Osteoblast (primary cell): ENCODE measurements around the gene THSD1. TPM values are rescaled to one million over a fixed set of nuclear protein-coding genes. Genes with fewer than 3 reads are reported as not detected.

Source experiments
- DNase-seq: peaks from one replicate; pipeline ENCODE4 v3.0.0; 2011; ENCODE audit warnings: low spot score, mixed read lengths; ENCODE audit not compliant: insufficient read length; ENCODE audit errors: missing footprints
- H2AFZ ChIP-seq: 2 replicates; pipeline ENCODE4 v1.6.0; 2011; ENCODE audit warnings: mild to moderate bottlenecking, low read length
- H3K27ac ChIP-seq: 2 replicates; pipeline ENCODE4 v1.5.1; 2011; ENCODE audit warnings: mild to moderate bottlenecking, low read depth, low read length, moderate library complexity
- H3K27me3 ChIP-seq: 2 replicates; pipeline ENCODE4 v1.6.0; 2012; ENCODE audit warnings: mild to moderate bottlenecking, control low read depth, inconsistent platforms, low read length, moderate library complexity; ENCODE audit not compliant: insufficient read depth
- H3K36me3 ChIP-seq: 2 replicates; pipeline ENCODE4 v1.5.1; 2011; ENCODE audit warnings: mild to moderate bottlenecking, low read length, control low read depth, moderate library complexity; ENCODE audit not compliant: insufficient read depth
- H3K4me1 ChIP-seq: 2 replicates; pipeline ENCODE4 v1.5.1; 2011; ENCODE audit warnings: mild to moderate bottlenecking, low read length, control low read depth, moderate library complexity; ENCODE audit not compliant: insufficient read depth
- H3K4me2 ChIP-seq: 2 replicates; pipeline ENCODE4 v1.6.0; 2011; ENCODE audit warnings: mild to moderate bottlenecking, low read length; ENCODE audit not compliant: insufficient read depth
- H3K4me3 ChIP-seq: fragments of 200-600 bp; sonication (generic); 3 replicates; pipeline ENCODE4 v1.5.1; 2012; ENCODE audit warnings: mild to moderate bottlenecking, low read length, inconsistent platforms; ENCODE audit not compliant: insufficient read depth
- H3K79me2 ChIP-seq: 2 replicates; pipeline ENCODE4 v1.6.0; 2012; ENCODE audit warnings: mild to moderate bottlenecking, low read length, control low read depth, inconsistent platforms; ENCODE audit not compliant: insufficient read depth
- H3K9me3 ChIP-seq: 2 replicates; pipeline ENCODE4 v1.5.1; 2011; ENCODE audit warnings: low read depth, low read length, control low read depth
- H4K20me1 ChIP-seq: 2 replicates; pipeline ENCODE4 v1.6.0; 2012; ENCODE audit warnings: mild to moderate bottlenecking, low read length, control low read depth; ENCODE audit not compliant: insufficient read depth
- total RNA-seq: library from RNA; depleted of rRNA; stranded (reverse); fragments of >200 nt; gene quantifications from 2 replicates; pipeline ENCODE4 v1.2.3, GENCODE V29; 2012
- TF ChIP-seq, protein P1 (sequence below): IDR thresholded peaks from 2 replicates; pipeline ENCODE4 v1.5.1; 2011; ENCODE audit warnings: mild to moderate bottlenecking, low read depth, low read length, moderate library complexity; ENCODE audit errors: extremely low read depth

Gene THSD1
- total RNA-seq, 1 donor: 14.1 TPM

DNA sequence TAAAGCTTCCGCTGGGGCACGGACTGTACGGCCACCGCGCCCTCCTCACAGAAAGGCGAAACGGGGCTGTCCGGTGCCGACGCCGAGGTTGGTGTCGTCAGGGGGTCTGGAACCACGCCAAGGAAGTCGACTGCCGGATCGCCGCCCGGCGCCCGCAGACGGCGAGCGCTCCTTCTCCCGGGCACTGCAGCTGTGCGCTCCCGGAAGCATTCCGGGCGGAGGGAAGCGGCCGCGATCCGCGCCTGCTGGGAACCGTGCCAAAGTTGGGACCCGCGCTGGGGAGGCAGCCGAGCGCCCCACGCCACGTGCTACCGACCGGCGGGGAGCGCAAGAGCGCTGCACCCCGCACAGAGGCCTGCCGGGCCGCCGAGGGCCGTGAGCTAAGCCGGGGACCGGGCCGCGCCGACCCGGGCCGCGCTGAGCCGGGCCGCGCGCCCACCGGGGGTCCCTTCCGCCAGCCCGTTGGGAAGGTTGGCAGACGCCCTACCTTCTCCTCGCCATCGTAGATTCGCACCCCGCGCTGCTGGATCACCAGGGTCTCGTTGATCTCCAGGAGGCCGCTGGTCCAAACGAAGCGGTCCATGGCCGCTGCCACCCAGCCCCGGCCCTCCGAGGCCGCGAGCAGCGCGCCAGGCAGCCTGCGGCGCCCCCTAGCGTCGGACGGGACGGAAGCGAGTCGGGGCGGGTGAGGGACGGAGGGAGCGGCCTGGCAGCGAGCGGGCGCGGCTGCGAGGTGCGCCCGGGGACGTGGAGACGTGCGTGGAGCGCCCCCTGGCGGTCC, 44.2 kb upstream of the THSD1 start, which contains the start of gene VPS36:
Gene VPS36, minus strand, starts transcription at position 623 of the 781 bp plus-strand sequence. Its CDS starts 40 bp downstream, at position 583.
- peak within 1 kb of the TSS; percentile 82 for H3K4me3 ChIP-seq
- H3K4me2 ChIP-seq: peak within 1 kb of the TSS; percentile 92
- TF ChIP-seq, protein P1, sequence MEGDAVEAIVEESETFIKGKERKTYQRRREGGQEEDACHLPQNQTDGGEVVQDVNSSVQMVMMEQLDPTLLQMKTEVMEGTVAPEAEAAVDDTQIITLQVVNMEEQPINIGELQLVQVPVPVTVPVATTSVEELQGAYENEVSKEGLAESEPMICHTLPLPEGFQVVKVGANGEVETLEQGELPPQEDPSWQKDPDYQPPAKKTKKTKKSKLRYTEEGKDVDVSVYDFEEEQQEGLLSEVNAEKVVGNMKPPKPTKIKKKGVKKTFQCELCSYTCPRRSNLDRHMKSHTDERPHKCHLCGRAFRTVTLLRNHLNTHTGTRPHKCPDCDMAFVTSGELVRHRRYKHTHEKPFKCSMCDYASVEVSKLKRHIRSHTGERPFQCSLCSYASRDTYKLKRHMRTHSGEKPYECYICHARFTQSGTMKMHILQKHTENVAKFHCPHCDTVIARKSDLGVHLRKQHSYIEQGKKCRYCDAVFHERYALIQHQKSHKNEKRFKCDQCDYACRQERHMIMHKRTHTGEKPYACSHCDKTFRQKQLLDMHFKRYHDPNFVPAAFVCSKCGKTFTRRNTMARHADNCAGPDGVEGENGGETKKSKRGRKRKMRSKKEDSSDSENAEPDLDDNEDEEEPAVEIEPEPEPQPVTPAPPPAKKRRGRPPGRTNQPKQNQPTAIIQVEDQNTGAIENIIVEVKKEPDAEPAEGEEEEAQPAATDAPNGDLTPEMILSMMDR: peak; percentile 97
- H3K27me3 ChIP-seq: no peaks in the 10 kb centered on the region
- DNase-seq: peak; percentile 98
- H3K27ac ChIP-seq: peak within 1 kb of the TSS; percentile 77
- H2AFZ ChIP-seq: peak within 1 kb of the TSS; percentile 78
- H4K20me1 ChIP-seq: peaks cover 9% of the 10 kb centered on the region
- H3K9me3 ChIP-seq: no peaks in the 10 kb centered on the region
- H3K4me1 ChIP-seq: peaks cover 26% of the 10 kb centered on the region
- H3K36me3 ChIP-seq: peaks cover under 1% of the 10 kb centered on the region
- H3K79me2 ChIP-seq: peaks cover 44% of the 10 kb centered on the region

DNA sequence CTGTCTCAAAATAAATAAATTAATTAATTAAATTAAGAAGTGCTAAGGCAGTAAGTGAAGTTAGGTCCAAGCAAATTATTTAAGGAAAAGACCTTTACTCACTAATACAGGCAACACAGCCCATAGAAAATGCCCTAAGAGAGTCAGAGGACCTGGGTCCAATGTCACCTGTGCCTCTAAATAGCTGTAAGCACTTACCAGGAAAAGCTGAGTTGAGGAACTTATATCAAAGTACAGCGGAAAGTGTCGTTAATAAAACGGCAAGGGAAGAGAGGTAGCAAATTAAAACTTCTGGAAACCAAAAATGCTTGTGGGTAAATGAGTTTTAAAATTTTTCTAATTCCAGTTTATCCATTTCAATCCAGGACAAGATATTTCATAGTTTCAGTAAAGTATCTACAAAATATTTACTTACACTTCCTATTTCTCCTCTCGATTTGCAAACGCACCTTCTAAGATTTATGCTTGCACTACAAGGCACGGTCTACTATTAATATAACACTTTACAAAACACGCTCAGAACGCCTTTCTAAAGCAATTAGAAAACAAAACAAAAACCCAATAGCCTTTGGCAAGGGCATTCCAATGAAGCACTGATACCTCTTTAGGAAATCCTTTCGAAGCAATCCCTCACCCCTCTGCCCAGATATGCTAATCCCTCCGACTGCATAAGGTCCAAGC, 43.5 kb upstream of the THSD1 start:
- peak; percentile 58 for DNase-seq
- no peaks in the 10 kb centered on the region for H3K27me3 ChIP-seq
- H4K20me1 ChIP-seq: peaks cover 13% of the 10 kb centered on the region
- peak overlapping the region; percentile 78 for H2AFZ ChIP-seq
- H3K4me3 ChIP-seq: peak overlapping the region; percentile 82
- peaks cover 26% of the 10 kb centered on the region for H3K4me1 ChIP-seq
- H3K79me2 ChIP-seq: peaks cover 52% of the 10 kb centered on the region
- peak overlapping the region; percentile 92 for H3K4me2 ChIP-seq
- no peaks in the 10 kb centered on the region for H3K9me3 ChIP-seq
- TF ChIP-seq, protein P1: no peak
- peak overlapping the region; percentile 77 for H3K27ac ChIP-seq
- H3K36me3 ChIP-seq: peaks cover 5% of the 10 kb centered on the region

DNA sequence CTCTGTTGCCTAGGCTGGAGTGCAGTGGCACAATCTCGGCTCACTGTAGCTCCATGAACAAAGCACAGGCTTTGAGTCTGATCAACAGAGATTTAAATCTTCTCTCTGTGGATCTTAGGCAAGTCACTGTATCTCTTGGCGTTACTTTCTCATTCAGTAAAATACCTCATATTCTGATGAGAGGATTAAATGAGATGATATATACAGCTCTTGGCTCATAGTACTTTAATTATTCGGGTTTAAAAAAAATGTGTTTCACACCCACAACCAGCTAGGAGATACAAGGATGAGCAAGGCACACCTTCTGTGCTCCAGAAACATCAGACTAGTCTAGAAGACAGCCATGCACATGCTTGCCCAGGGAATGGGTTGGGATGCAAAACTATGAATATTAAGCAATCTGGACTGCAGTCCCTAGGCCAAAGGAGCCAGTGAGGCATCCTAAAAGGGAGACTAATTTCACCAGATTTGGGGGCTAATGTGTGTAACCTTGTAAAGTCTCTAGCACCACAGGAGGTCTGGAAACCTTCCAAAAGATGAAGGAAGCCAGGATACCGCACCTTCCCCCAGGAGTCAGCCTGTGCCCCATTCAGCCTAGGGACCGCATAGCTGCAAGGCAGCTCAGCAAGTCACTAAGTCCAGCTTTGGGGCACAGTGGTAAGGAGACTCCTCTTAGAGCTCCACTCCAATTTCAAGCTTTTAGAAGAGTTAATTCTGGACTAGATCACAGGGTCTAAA, 42.0 kb upstream of the THSD1 start:
- TF ChIP-seq, protein P1: no peak
- Histone ChIP-seq H3K36me3 (peaks cover 5% of the 10 kb centered on the region), H2AFZ (no peak overlapping the region), H3K4me3 (no peak overlapping the region), H3K4me1 (peaks cover 21% of the 10 kb centered on the region), H3K4me2 (peak overlapping the region; percentile 92), H3K9me3 (no peaks in the 10 kb centered on the region), H3K27me3 (no peaks in the 10 kb centered on the region), H4K20me1 (peaks cover 13% of the 10 kb centered on the region), H3K27ac (peak overlapping the region; percentile 39), H3K79me2 (peaks cover 64% of the 10 kb centered on the region)
- DNase-seq: peak; percentile 84
